Measurements from ENCODE around the gene TMEM253.

TMEM253 gene

DNA sequence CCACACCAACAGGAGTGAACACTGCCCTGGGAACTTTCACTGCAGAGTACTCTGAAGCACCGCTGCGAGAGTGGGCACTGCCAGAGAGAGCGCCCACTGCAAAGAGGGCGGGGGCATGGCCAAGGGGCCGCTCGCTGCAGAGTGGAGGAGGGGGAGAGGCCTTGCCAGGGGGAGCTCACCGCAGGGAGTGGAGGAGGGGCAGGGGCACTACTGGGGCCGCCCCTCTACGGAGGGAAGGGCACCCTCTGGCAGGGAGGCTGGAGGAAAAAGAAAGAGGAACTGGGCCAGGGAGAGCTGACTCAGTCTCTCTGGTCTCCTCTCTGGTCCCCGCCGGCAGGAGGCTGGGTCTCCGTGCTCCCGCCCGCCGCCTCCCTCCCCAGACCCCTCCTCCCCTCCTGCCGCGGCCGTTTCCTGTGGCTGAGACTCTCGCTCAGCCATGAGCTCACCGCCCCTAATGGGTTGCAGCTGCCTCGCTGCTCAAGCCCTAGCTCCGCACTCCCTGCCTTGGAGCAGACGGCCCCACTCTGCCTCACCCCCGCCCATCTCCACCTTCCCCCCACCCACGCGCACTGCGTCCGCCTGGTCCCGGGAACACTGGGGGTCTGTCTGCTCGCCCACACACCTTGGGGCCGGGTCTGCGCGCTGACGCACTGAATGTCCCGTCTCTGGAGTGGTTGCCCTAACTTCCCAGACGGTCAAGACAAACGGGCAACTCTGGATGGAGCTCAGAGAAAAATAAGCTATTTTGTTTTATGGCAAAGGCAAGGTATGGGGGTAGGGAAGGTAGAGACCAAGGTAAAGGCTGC lies 29.4 kb upstream of the TMEM253 start:
- DNase-seq: peak; percentile 91

DNA sequence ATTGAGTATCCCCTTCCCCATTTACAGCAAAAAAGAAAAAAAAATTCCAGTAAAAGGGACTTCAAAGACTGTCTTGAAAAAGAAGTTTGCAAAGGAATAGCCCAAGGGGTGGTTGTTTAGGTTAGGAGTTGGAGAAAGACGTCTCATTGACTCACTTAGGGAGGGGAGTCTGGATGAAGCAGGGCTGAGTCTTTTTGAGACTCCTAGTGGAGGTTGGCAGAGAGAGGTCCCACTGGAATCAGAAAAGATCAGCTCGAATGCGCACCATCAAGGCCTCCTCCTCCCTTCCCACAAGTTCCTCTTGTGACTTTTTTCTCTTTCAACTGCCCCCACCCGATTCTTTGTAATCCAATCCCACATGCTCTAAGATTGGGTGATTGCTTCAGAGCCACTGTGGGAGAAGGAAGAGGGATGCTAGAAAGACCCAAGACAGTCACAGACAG lies 28.8 kb upstream of the TMEM253 start:
- no peak for DNase-seq

- no peak for DNase-seq
Measured at GRCh38 chr14:21072781-21073339, 28.0 kb upstream of the TMEM253 start.

GRCh38 chr14:21073921-21074320 lies 26.9 kb upstream of the TMEM253 start:
- no peak for DNase-seq

- no peak for DNase-seq
Measured at GRCh38 chr14:21074398-21075272, 26.2 kb upstream of the TMEM253 start.

DNA sequence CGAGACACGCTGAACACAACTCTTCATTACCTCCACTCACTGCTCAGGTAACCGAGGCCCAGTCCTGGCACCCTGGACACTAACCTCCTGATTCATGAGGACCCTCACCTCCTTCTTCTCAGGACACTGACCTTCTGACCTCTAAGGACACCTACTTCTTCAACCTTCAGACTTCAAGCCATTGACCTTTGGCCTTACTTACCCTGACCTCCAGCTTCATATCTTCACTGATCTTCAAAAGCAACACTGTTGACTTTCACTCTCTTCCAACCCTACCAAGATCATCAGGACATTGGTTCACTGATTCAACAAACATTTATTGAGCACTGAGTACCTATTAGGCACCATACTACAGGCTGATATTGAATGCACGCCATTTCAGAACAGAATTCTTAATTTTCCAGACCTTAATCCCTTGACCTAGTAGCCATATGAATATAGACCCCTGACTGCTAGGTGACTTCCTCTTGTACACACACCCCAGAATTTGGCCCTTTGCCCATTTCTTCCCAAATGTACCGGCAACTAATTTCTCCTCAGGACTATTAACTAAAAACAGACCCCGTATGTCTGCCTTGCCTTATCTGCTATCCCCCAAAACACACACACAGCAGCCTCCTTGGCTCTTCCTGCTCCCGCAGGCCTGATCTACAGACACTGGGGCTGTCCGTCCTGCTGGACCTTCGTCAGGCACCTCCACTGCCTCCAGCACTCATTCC lies 25.0 kb upstream of the TMEM253 start:
- DNase-seq: no peak

DNA sequence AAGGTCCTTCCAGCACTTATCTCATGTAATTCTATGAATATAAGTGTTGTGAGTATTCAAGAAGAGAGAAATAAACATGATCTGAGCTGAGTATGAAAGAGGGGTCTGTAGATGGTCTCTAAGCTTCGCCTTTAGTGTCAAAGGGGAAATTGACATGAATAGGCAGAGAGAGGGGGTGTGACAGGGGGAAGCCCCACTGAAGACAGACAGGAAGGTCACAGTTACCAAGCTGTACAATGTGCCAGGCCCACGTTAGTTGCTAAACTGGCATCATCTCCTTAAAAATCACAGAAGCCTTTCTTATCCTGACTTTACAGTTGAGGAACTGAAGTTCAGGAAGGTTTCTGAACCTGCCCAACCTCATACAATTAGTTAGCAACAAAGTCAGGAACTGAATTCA lies 23.2 kb upstream of the TMEM253 start:
- no peak for DNase-seq

GRCh38 chr14:21078287-21078686 lies 22.6 kb upstream of the TMEM253 start:
- no peak for DNase-seq

DNA sequence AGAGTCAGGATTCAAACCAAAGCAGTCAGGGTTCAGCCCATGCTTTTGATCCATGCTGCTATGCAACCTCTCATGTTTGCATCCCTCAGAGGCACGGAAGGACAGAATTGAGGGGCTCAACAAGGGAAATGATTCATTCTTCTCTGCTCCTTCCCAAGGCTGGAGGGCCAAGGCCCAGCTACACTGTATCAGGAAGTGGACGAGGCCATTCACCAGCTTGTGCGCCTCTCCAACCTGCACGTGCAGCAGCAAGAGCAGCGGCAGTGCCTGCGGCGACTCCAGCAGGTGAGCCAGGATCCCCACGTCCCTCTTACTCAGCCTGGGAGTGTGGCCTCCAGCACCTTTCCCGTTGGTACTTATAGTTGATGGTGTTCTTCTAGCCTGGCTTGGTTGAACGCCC lies 22.1 kb upstream of the TMEM253 start:
- DNase-seq: no peak

GRCh38 chr14:21081521-21082142 lies 19.2 kb upstream of the TMEM253 start:
- no peak for DNase-seq

- DNase-seq: no peak
Measured at GRCh38 chr14:21083565-21084325, 17.1 kb upstream of the TMEM253 start.

DNA sequence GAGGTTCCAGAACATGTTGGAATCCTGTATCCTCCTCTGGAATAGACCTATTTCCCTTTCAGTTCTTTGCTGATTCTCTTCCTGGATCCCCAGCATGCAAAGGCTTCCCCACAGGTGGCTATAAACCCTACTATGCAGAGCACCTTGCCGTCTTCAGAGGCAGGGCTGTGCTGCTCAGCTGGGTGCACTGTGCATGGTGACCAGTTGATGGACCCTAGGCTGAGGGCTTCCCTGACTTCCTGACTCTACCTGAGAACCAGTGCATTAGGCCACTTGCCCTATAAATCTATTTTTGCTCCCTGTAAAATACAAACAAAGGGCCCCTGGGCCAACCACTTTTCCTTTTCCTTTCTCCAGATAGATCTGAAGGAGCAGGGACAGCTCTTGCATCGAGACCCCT lies 16.5 kb upstream of the TMEM253 start:
- DNase-seq: no peak

- no peak for DNase-seq
Measured at GRCh38 chr14:21084998-21085853, 15.6 kb upstream of the TMEM253 start.

- DNase-seq: no peak
Measured at GRCh38 chr14:21086908-21087293, 14.0 kb upstream of the TMEM253 start.

DNA sequence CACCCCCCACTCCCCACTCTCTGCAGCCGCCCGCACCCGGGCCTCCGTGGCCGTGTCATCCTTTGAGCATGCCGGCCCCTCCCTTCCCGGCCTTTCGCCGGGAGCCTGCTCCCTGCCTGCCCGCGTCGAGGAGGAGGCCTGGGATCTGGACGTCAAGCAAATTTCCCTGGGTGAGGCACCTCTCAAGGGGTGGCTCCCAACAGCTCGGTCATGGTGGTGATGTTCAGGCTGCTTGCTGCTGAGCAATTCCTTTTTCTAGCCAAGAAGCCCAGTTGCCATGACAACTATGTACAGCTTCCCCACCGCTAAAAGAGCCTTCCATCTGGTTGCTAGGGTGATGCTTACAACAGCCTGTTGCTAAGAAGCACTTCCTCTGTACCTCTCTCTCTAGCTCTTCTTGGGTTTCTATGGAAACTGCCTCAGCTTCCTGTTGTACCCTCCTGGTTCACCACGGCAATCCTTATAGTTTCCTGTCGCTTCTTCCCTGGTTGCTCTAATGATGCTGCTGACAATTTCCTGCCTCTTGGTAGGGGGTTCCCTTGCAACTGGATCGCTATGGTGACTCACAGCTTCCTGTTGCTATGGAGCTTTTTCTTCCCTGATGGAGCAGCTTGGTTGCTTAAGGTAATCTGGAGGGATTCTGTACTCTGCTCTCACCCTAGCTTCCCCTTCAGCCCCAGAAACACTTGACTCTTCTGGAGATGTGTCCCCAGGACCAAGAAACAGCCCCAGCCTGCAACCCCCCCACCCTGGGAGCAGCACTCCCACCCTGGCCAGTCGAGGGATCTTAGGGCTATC lies 13.4 kb upstream of the TMEM253 start:
- no peak for DNase-seq

DNA sequence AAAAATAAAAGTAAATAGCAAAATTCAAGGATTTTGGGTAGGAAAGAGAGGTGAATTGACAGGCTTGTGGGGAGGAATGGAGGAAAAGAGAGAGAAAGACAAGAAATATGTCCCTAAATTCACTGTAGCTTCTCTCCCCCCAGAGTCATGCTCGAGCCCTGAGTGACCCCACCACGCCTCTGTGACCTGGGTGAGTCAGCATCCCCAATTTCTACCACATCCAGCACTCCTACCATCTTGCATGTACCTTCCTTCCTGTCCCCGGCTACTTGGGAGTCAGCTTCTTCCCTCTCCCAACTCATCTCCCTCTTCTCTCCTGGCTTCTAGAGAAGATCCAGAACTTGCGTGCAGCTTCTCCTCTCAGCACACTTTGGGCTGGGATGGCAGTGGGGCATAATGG lies 12.2 kb upstream of the TMEM253 start:
- DNase-seq: no peak

GRCh38 chr14:21089271-21089670 lies 11.6 kb upstream of the TMEM253 start:
- DNase-seq: no peak

GRCh38 chr14:21089877-21090193 lies 11.0 kb upstream of the TMEM253 start:
- no peak for DNase-seq

- peak; percentile 4 for DNase-seq
Measured at GRCh38 chr14:21090194-21090939, 10.5 kb upstream of the TMEM253 start.

Measured in NCI-H345 (cell line).